Transverse colon (tissue), 4 donors: ENCODE data around the gene FANCC. TPM values are rescaled to one million over a fixed set of nuclear protein-coding genes. Genes with fewer than 3 reads are reported as not detected.

Experiments used
- DNase-seq: peaks from one replicate; pipeline ENCODE4 v3.0.0-alpha.2; 2019
- H3K27ac ChIP-seq, 4 donors: fragments of 200-600 bp; sonication (generic); 2 replicates each; pipeline ENCODE4 v1.5.1; 2016 to 2018; ENCODE audit warnings: inconsistent platforms in 4 of 4
- H3K27me3 ChIP-seq: fragments of 200-600 bp; sonication (generic); 2 replicates; pipeline ENCODE4 v1.5.1; 2017; ENCODE audit warnings: inconsistent platforms
- H3K36me3 ChIP-seq, 4 donors: fragments of 200-600 bp; sonication (generic); 2 replicates each; pipeline ENCODE4 v1.5.1; 2017 to 2019; ENCODE audit warnings: inconsistent platforms in 4 of 4
- H3K4me1 ChIP-seq, 4 donors: fragments of 200-600 bp; sonication (generic); 2 replicates each; pipeline ENCODE4 v1.5.1; 2017 to 2020; ENCODE audit warnings: inconsistent platforms in 4 of 4
- H3K4me3 ChIP-seq, 4 donors: fragments of 200-600 bp; sonication (generic); 1 replicate in 1 of 4; 2 replicates in 3 of 4; pipeline versions ENCODE4 v1.5.1 to v1.6.1; 2017 to 2019; ENCODE audit warnings: inconsistent platforms in 4 of 4
- H3K9me3 ChIP-seq, 2 donors: fragments of 200-600 bp; sonication (generic); 2 replicates each; pipeline ENCODE4 v1.5.1; 2017 to 2019; ENCODE audit warnings: inconsistent platforms in 2 of 2
- EP300 ChIP-seq: sonication (generic); formaldehyde crosslinking; IDR thresholded peaks from one replicate; pipeline ENCODE4 v1.6.1; 2017; ENCODE audit warnings: antibody characterized with exemption, low read depth
- POLR2A ChIP-seq: fragments of 450-650 bp; IDR thresholded peaks from one replicate; pipeline ENCODE4 v1.6.1; 2016; ENCODE audit warnings: antibody characterized with exemption, mild to moderate bottlenecking, moderate library complexity
- POLR2AphosphoS5 ChIP-seq, 3 donors: sonication (generic); formaldehyde crosslinking; IDR thresholded peaks; one replicate each; pipeline ENCODE4 v1.6.1; 2016; ENCODE audit warnings: antibody characterized with exemption in 3 of 3
- WGBS, 2 donors: methylation state at CpG; one replicate each; pipeline ENCODE4 v1.1.5; 2018; ENCODE audit warnings: low coverage in 1 of 2; 5-methylcytosine and 5-hydroxymethylcytosine counted together
- in situ Hi-C, 4 donors: fragments of 200-750 bp; cut with MboI; loops; one replicate each; pipeline versions ENCODE4 v1.15.0 to v1.15.1; 2017; ENCODE audit warnings: low sequenced_read_pairs in 3 of 4, low pct_ligation_motif_present in 1 of 4, low pct_unique_long_range_greater_than_20kb in 1 of 4
- intact Hi-C: fragments of 100-400 bp; cut with DNase I; formaldehyde crosslinking; loops from one replicate; pipeline ENCODE4 v1.15.1; 2023; ENCODE audit warnings: low total_unique reads
- total RNA-seq, 4 donors: library from RNA; depleted of rRNA; stranded (reverse); fragments of >200 nt; gene quantifications; one replicate each; pipeline ENCODE4 v1.1.0, GENCODE V29; 2016
- TF ChIP-seq, protein P1 (sequence below), 5 experiments: fragments of 200-600 bp in 3 of 5; fragments of 450-650 bp in 2 of 5; sonication (generic) in 3 of 5; IDR thresholded peaks; 1 replicate in 2 of 5; 2 replicates in 3 of 5; pipeline ENCODE4 v1.5.1; 2016 to 2017; ENCODE audit warnings: antibody characterized with exemption in 5 of 5, inconsistent platforms in 3 of 5, mild to moderate bottlenecking in 2 of 5, moderate library complexity in 1 of 5

Gene FANCC
- total RNA-seq, 4 donors from 2014 or later = 4.0 to 10.3 (median 9.5) TPM

DNA sequence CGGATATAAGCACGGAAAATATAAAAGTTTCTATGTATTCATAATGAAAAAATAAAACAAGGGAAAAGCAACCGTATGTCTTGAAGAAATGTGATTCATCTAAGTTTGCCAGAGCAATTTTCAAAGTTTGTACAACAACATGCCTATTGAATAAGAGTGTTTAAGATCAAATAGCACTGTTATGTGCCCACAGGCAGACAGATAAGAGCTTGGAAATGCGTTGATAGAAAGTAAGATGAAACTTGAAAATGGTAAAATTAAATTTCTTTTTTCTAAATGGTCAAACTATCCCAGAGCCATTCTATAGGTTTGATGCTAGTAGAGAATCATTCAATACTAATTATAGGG, 189.4 kb downstream of the FANCC start:
- H3K27me3 ChIP-seq = no peaks in the 10 kb centered on the region
- no peak for DNase-seq
- no peak overlapping the region for H3K27ac ChIP-seq
- no peaks in the 10 kb centered on the region for H3K9me3 ChIP-seq
- WGBS, 2 donors = 82 to 84% methylated on average over 4 of the region's 4 CpGs
- intact Hi-C loops = loop anchor here (5.0 kb wide), 1 partner anchor 346 kb away; no protein-coding TSS in a partner anchor
- H3K4me1 ChIP-seq = peaks cover 0 to 28% (median 5%) of the 10 kb centered on the region in 4 donors
- H3K36me3 ChIP-seq = no peaks in the 10 kb centered on the region
- in situ Hi-C loops = loop anchor here (5.0 to 10.0 kb wide), 3 partner anchors 343 to 446 kb away; no protein-coding TSS in a partner anchor
- TF ChIP-seq, protein P1, sequence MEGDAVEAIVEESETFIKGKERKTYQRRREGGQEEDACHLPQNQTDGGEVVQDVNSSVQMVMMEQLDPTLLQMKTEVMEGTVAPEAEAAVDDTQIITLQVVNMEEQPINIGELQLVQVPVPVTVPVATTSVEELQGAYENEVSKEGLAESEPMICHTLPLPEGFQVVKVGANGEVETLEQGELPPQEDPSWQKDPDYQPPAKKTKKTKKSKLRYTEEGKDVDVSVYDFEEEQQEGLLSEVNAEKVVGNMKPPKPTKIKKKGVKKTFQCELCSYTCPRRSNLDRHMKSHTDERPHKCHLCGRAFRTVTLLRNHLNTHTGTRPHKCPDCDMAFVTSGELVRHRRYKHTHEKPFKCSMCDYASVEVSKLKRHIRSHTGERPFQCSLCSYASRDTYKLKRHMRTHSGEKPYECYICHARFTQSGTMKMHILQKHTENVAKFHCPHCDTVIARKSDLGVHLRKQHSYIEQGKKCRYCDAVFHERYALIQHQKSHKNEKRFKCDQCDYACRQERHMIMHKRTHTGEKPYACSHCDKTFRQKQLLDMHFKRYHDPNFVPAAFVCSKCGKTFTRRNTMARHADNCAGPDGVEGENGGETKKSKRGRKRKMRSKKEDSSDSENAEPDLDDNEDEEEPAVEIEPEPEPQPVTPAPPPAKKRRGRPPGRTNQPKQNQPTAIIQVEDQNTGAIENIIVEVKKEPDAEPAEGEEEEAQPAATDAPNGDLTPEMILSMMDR (IDR thresholded peaks at IDR 0.05) = no peak
- TF ChIP-seq EP300 (no peak), POLR2AphosphoS5 (IDR thresholded peaks at IDR 0.05) (no peak), POLR2A (no peak)
- H3K4me3 ChIP-seq = no peak overlapping the region

DNA sequence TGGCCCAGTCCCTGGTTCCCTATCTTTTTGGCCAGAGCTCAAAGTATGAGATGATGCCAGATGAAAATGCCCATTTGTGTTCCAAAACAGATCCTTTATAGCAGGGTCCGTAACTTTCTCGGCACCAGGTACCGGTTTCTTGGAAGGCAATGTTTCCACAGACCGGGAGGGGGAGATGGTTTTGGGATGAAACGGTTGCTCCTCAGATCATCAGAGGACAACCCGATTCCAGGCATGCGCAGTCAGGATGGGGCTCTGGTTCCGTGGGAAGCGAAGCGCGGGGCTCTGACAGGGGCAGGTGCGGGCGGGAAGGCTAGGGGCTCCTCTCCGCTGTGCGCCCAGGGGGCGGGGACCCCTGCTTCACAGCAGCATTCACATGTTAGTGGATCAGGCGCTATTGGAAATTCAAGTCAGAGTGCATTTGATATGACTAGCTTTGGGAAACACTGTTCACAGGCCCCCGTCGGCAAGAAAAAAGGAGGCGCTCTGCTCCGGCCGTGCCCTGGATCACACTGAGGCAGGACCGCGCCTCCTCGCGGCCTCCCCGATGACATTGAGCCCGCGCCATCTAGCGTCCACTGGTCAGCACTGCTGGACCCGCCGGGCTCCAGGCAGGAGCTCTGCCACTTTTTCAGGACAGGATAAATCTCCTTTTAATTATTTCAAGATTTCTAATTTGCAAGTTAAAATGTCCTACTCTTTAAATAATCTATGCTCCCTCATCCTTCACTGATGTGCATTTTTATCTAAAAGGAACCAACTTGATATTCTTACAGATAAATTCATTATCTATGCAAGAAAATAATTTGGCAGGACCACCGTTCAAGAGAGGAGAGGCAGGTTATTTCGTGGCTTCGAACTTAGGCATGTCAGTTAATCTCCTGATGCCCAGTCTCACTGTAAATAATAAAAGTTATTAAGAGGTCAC, 190.0 kb downstream of the FANCC start:
- Histone ChIP-seq H3K4me1 (peaks cover 0 to 28% (median 5%) of the 10 kb centered on the region in 4 donors), H3K9me3 (no peaks in the 10 kb centered on the region), H3K27ac (peak overlapping the region in 1 of 4 donors; percentile 34), H3K36me3 (no peaks in the 10 kb centered on the region), H3K27me3 (no peaks in the 10 kb centered on the region), H3K4me3 (peak overlapping the region in 2 of 4 donors; percentile 2 to 26)
- in situ Hi-C loops (loop anchor here (5.0 to 10.0 kb wide), 3 partner anchors 343 to 445 kb away; no protein-coding TSS in a partner anchor), intact Hi-C loops (loop anchor here (5.0 kb wide), 1 partner anchor 345 kb away; no protein-coding TSS in a partner anchor)
- 14 to 36% methylated on average over 14 to 35 of the region's 35 CpGs for WGBS, 2 donors
- DNase-seq = peak; percentile 87
- TF ChIP-seq, protein P1 (IDR thresholded peaks at IDR 0.05) = peak; percentile 89 to 96 (median 96)
- TF ChIP-seq EP300 = no peak
- TF ChIP-seq POLR2AphosphoS5 (IDR thresholded peaks at IDR 0.05) = peak in 2 of 3 donors; percentile 18 to 45

DNA sequence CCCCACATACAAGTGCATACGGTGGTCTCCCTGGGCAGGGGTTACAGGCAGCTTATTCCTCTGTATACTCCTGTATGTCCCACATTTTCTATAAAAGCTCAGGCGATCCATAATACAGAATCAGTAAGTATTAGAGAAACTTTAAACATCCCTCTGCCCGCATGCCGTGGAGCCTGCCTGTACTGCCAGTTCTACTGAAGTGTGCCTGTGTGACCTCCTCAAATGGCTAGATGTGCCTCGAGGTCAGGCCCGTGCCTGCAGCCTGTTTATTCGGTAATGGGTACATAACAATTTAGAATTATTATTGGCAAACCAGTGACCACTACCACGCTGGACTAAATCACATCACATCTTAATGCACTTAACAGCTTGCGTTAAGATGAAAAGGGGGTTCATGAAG, 190.8 kb downstream of the FANCC start:
- TF ChIP-seq POLR2A (no peak), EP300 (no peak), POLR2AphosphoS5 (IDR thresholded peaks at IDR 0.05) (peak in 1 of 3 donors; percentile 25)
- TF ChIP-seq, protein P1 (IDR thresholded peaks at IDR 0.05) = no peak
- no peaks in the 10 kb centered on the region for H3K9me3 ChIP-seq
- WGBS, 2 donors = 82 to 88% methylated on average over 7 to 9 of the region's 9 CpGs
- in situ Hi-C loops (loop anchor here (5.0 to 10.0 kb wide), 3 partner anchors 342 to 444 kb away; no protein-coding TSS in a partner anchor), intact Hi-C loops (loop anchor here (5.0 kb wide), 1 partner anchor 344 kb away; no protein-coding TSS in a partner anchor)
- no peak for DNase-seq
- H3K4me3 ChIP-seq = no peak overlapping the region
- H3K4me1 ChIP-seq = peaks cover 0 to 25% (median 5%) of the 10 kb centered on the region in 4 donors
- no peaks in the 10 kb centered on the region for H3K27me3 ChIP-seq
- no peak overlapping the region for H3K27ac ChIP-seq
- H3K36me3 ChIP-seq = no peaks in the 10 kb centered on the region

DNA sequence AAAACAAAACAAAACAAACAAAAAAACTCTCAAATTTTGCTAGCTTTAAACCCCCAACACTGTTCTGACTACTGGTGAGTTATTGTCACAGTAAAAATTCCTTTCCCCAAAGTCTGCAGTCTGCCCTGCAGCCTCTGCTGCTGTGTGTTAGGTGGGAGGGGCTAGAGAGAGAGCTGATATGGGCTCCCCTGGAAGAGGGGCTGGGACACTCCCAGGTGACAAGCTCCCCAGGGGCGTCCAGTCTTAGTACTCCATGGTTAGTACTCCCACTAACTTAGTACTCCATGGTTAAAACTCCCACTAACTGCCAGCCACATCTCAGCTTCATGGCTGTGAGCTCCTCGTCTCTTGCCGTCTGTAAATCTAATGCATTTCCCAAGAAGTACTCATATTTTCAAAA, 191.9 kb downstream of the FANCC start:
- Histone ChIP-seq H3K9me3 (no peaks in the 10 kb centered on the region), H3K4me1 (peaks cover 0 to 15% (median 5%) of the 10 kb centered on the region in 4 donors), H3K36me3 (no peaks in the 10 kb centered on the region), H3K27ac (no peak overlapping the region), H3K4me3 (no peak overlapping the region), H3K27me3 (no peaks in the 10 kb centered on the region)
- WGBS, 2 donors = 84 to 87% methylated on average over 2 to 3 of the region's 3 CpGs
- DNase-seq = no peak
- in situ Hi-C loops (loop anchor here (5.0 to 10.0 kb wide), 3 partner anchors 341 to 443 kb away; no protein-coding TSS in a partner anchor), intact Hi-C loops (loop anchor here (5.0 kb wide), 1 partner anchor 343 kb away; no protein-coding TSS in a partner anchor)
- TF ChIP-seq, protein P1 (IDR thresholded peaks at IDR 0.05) = no peak
- TF ChIP-seq POLR2AphosphoS5 (IDR thresholded peaks at IDR 0.05) (no peak), EP300 (no peak), POLR2A (no peak)
